ENCODE measurements around the gene ATP11A. TPM values are rescaled to one million over a fixed set of nuclear protein-coding genes. Genes with fewer than 3 reads are reported as not detected.

The ATP11A gene
- total RNA-seq, 1 donor from 2014 or later, result 11.5 TPM

GRCh38 chr13:112802802-112803195 lies 113.0 kb downstream of the ATP11A start:
- H3K4me3 ChIP-seq (ENCODE audit: low read length in 3 of 3), result no peak overlapping the region
- H3K27me3 ChIP-seq (ENCODE audit: control insufficient read depth in 3 of 3, insufficient read depth in 3 of 3, low read length in 3 of 3), result no peaks in the 10 kb centered on the region
- peaks cover 11 to 18% (median 13%) of the 10 kb centered on the region in 3 donors for H3K36me3 ChIP-seq (ENCODE audit: control insufficient read depth in 3 of 3, insufficient read depth in 3 of 3, low read length in 3 of 3)
- H3K27ac ChIP-seq (ENCODE audit: low read depth, low read length), result no peak overlapping the region
- H3K9me3 ChIP-seq (ENCODE audit: control insufficient read depth in 3 of 3, low read length in 3 of 3), result no peaks in the 10 kb centered on the region
- H3K4me1 ChIP-seq (ENCODE audit: control insufficient read depth in 3 of 3, insufficient read depth in 3 of 3, low read length in 3 of 3), result no peaks in the 10 kb centered on the region
- H3K9ac ChIP-seq (ENCODE audit: low read depth in 1 of 3, low read length in 3 of 3), result no peak overlapping the region

- H3K27me3 ChIP-seq (ENCODE audit: control insufficient read depth in 3 of 3, insufficient read depth in 3 of 3, low read length in 3 of 3), result no peaks in the 10 kb centered on the region
- H3K9me3 ChIP-seq (ENCODE audit: control insufficient read depth in 3 of 3, low read length in 3 of 3), result no peaks in the 10 kb centered on the region
- H3K27ac ChIP-seq (ENCODE audit: low read depth, low read length), result no peak overlapping the region
- no peak overlapping the region for H3K9ac ChIP-seq (ENCODE audit: low read depth in 1 of 3, low read length in 3 of 3)
- peaks cover 11 to 18% (median 14%) of the 10 kb centered on the region in 3 donors for H3K36me3 ChIP-seq (ENCODE audit: control insufficient read depth in 3 of 3, insufficient read depth in 3 of 3, low read length in 3 of 3)
- H3K4me1 ChIP-seq (ENCODE audit: control insufficient read depth in 3 of 3, insufficient read depth in 3 of 3, low read length in 3 of 3), result no peaks in the 10 kb centered on the region
- H3K4me3 ChIP-seq (ENCODE audit: low read length in 3 of 3), result no peak overlapping the region
Measured at GRCh38 chr13:112803422-112803821, 113.6 kb downstream of the ATP11A start.

- no peaks in the 10 kb centered on the region for H3K9me3 ChIP-seq (ENCODE audit: control insufficient read depth in 3 of 3, low read length in 3 of 3)
- H3K4me3 ChIP-seq (ENCODE audit: low read length in 3 of 3), result no peak overlapping the region
- H3K9ac ChIP-seq (ENCODE audit: low read depth in 1 of 3, low read length in 3 of 3), result no peak overlapping the region
- no peak overlapping the region for H3K27ac ChIP-seq (ENCODE audit: low read depth, low read length)
- H3K4me1 ChIP-seq (ENCODE audit: control insufficient read depth in 3 of 3, insufficient read depth in 3 of 3, low read length in 3 of 3), result no peaks in the 10 kb centered on the region
- no peaks in the 10 kb centered on the region for H3K27me3 ChIP-seq (ENCODE audit: control insufficient read depth in 3 of 3, insufficient read depth in 3 of 3, low read length in 3 of 3)
- peaks cover 12 to 20% (median 14%) of the 10 kb centered on the region in 3 donors for H3K36me3 ChIP-seq (ENCODE audit: control insufficient read depth in 3 of 3, insufficient read depth in 3 of 3, low read length in 3 of 3)
Measured at GRCh38 chr13:112804374-112804773, 114.5 kb downstream of the ATP11A start.

- Histone ChIP-seq H3K27me3 (ENCODE audit: control insufficient read depth in 3 of 3, insufficient read depth in 3 of 3, low read length in 3 of 3) (no peaks in the 10 kb centered on the region), H3K4me3 (ENCODE audit: low read length in 3 of 3) (no peak overlapping the region), H3K36me3 (ENCODE audit: control insufficient read depth in 3 of 3, insufficient read depth in 3 of 3, low read length in 3 of 3) (peaks cover 19 to 31% (median 23%) of the 10 kb centered on the region in 3 donors), H3K9ac (ENCODE audit: low read depth in 1 of 3, low read length in 3 of 3) (no peak overlapping the region), H3K9me3 (ENCODE audit: control insufficient read depth in 3 of 3, low read length in 3 of 3) (no peaks in the 10 kb centered on the region), H3K4me1 (ENCODE audit: control insufficient read depth in 3 of 3, insufficient read depth in 3 of 3, low read length in 3 of 3) (no peaks in the 10 kb centered on the region), H3K27ac (ENCODE audit: low read depth, low read length) (no peak overlapping the region)
Measured at GRCh38 chr13:112806739-112807652, 117.2 kb downstream of the ATP11A start.

- Histone ChIP-seq H3K27ac (ENCODE audit: low read depth, low read length) (no peak overlapping the region), H3K9me3 (ENCODE audit: control insufficient read depth in 3 of 3, low read length in 3 of 3) (no peaks in the 10 kb centered on the region), H3K4me1 (ENCODE audit: control insufficient read depth in 3 of 3, insufficient read depth in 3 of 3, low read length in 3 of 3) (no peaks in the 10 kb centered on the region), H3K4me3 (ENCODE audit: low read length in 3 of 3) (no peak overlapping the region), H3K27me3 (ENCODE audit: control insufficient read depth in 3 of 3, insufficient read depth in 3 of 3, low read length in 3 of 3) (no peaks in the 10 kb centered on the region), H3K36me3 (ENCODE audit: control insufficient read depth in 3 of 3, insufficient read depth in 3 of 3, low read length in 3 of 3) (peaks cover 19 to 31% (median 23%) of the 10 kb centered on the region in 3 donors), H3K9ac (ENCODE audit: low read depth in 1 of 3, low read length in 3 of 3) (no peak overlapping the region)
Measured at GRCh38 chr13:112807653-112808376, 118.0 kb downstream of the ATP11A start.

- no peaks in the 10 kb centered on the region for H3K27me3 ChIP-seq (ENCODE audit: control insufficient read depth in 3 of 3, insufficient read depth in 3 of 3, low read length in 3 of 3)
- H3K4me1 ChIP-seq (ENCODE audit: control insufficient read depth in 3 of 3, insufficient read depth in 3 of 3, low read length in 3 of 3), result no peaks in the 10 kb centered on the region
- peaks cover 20 to 36% (median 23%) of the 10 kb centered on the region in 3 donors for H3K36me3 ChIP-seq (ENCODE audit: control insufficient read depth in 3 of 3, insufficient read depth in 3 of 3, low read length in 3 of 3)
- H3K9me3 ChIP-seq (ENCODE audit: control insufficient read depth in 3 of 3, low read length in 3 of 3), result no peaks in the 10 kb centered on the region
- H3K27ac ChIP-seq (ENCODE audit: low read depth, low read length), result no peak overlapping the region
- H3K4me3 ChIP-seq (ENCODE audit: low read length in 3 of 3), result no peak overlapping the region
- H3K9ac ChIP-seq (ENCODE audit: low read depth in 1 of 3, low read length in 3 of 3), result no peak overlapping the region
Measured at GRCh38 chr13:112808377-112809140, 118.7 kb downstream of the ATP11A start.

- no peak overlapping the region for H3K4me3 ChIP-seq (ENCODE audit: low read length in 3 of 3)
- no peak overlapping the region for H3K9ac ChIP-seq (ENCODE audit: low read depth in 1 of 3, low read length in 3 of 3)
- H3K9me3 ChIP-seq (ENCODE audit: control insufficient read depth in 3 of 3, low read length in 3 of 3), result no peaks in the 10 kb centered on the region
- H3K27ac ChIP-seq (ENCODE audit: low read depth, low read length), result no peak overlapping the region
- peaks cover 21 to 38% (median 23%) of the 10 kb centered on the region in 3 donors for H3K36me3 ChIP-seq (ENCODE audit: control insufficient read depth in 3 of 3, insufficient read depth in 3 of 3, low read length in 3 of 3)
- H3K27me3 ChIP-seq (ENCODE audit: control insufficient read depth in 3 of 3, insufficient read depth in 3 of 3, low read length in 3 of 3), result no peaks in the 10 kb centered on the region
- H3K4me1 ChIP-seq (ENCODE audit: control insufficient read depth in 3 of 3, insufficient read depth in 3 of 3, low read length in 3 of 3), result no peaks in the 10 kb centered on the region
Measured at GRCh38 chr13:112809332-112810315, 119.8 kb downstream of the ATP11A start.

GRCh38 chr13:112810608-112811007 lies 120.8 kb downstream of the ATP11A start:
- Histone ChIP-seq H3K4me3 (ENCODE audit: low read length in 3 of 3) (no peak overlapping the region), H3K9me3 (ENCODE audit: control insufficient read depth in 3 of 3, low read length in 3 of 3) (no peaks in the 10 kb centered on the region), H3K36me3 (ENCODE audit: control insufficient read depth in 3 of 3, insufficient read depth in 3 of 3, low read length in 3 of 3) (peaks cover 27 to 43% (median 28%) of the 10 kb centered on the region in 3 donors), H3K27ac (ENCODE audit: low read depth, low read length) (no peak overlapping the region), H3K4me1 (ENCODE audit: control insufficient read depth in 3 of 3, insufficient read depth in 3 of 3, low read length in 3 of 3) (no peaks in the 10 kb centered on the region), H3K27me3 (ENCODE audit: control insufficient read depth in 3 of 3, insufficient read depth in 3 of 3, low read length in 3 of 3) (no peaks in the 10 kb centered on the region), H3K9ac (ENCODE audit: low read depth in 1 of 3, low read length in 3 of 3) (no peak overlapping the region)

All from skeletal muscle tissue (tissue), 4 donors.